Measurements from ENCODE around the gene KCNIP4. TPM values are rescaled to one million over a fixed set of nuclear protein-coding genes. Genes with fewer than 3 reads are reported as not detected.

KCNIP4 gene
- total RNA-seq, 1 donor from 2014 or later: not detected

DNA sequence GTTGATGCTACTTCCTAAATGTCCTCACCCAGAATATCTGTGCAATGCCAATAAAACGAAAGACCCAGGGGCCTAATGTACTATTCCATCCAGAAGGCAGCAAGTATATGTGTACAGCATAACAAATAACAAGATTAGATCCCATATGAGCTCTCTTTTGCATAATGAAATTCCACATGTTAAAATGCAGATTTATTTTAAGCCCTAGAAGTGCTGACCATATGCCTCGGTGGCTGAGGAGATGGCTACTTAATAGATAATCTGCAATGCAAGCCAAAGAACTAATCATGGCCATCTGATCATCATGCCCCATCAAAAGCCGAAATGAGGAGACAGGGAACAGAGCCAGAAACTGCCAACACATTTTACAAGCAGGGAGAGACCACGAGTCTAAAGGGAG is 293.5 kb downstream of the KCNIP4 start:
- intact Hi-C loops (cut with DNase I): no loop called here
- DNase-seq (ENCODE audit: missing footprints) (no peak), ATAC-seq (no peak)

DNA sequence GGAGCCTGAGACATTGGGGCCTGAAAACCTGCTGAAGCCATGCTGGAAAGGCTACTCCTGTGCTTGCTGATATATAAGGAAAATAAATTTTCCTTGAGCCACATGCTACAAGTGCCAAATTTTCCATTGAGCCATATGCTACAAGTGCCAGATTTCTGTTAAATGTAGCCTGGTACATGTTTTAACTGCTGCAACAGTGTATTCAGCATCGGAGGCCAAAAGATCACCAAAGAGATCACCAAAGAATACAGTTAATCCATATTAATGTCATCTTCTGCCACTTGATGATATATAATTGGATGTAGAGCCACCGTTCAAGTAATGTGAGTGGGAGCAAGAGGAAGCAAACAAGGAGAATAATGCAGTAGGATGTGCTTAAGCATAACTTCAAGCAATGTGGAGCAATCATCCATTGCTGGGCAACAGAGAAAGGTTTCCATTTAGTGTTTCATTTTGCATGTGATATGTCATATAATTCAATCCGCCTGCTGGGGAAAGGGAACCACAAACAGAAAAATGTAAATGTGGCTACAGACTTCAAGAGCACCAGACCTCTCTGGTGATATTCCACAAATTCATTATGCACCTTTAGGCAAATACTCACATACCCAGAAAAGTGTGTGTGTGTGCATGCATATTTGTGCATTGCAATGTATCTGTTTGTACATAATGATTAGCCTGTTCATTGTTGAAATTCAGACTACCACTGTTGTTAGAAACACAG is 295.9 kb downstream of the KCNIP4 start:
- DNase-seq (ENCODE audit: missing footprints) (no peak), ATAC-seq (no peak)
- intact Hi-C loops (cut with DNase I): no loop called here

DNA sequence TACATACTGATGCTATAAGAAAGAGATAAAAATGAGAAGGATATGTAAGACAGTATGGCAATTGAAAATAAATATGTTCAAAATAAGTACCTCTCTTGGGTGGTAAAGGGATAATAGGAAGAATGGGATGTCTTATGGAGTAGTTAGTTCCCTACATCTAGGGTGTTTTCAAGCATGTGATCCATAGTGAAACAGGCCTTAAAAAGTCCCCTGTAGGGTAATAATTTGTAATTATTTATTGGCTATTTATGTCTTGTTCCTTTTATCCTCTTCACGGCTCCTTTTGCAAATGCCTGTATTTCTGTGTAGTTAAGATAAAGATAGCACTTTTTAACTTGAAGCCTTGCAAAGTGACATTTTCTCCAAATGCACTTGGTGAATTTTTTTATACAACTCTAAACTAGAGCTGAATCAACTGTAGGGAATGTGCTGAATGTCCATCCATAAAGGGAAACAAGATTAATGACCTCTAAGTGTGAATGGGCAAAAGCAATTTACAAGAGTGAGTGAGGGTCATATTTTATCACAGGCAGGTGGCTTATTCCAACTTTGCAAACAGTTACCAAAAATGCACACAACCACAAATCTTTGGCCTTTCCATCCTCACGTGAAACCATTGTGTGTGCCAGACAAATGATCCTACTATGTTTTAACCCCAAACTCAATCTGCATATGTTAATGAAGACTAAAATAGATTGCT is 299.0 kb downstream of the KCNIP4 start:
- DNase-seq (ENCODE audit: missing footprints) (no peak), ATAC-seq (no peak)
- intact Hi-C loops (cut with DNase I): no loop called here

DNA sequence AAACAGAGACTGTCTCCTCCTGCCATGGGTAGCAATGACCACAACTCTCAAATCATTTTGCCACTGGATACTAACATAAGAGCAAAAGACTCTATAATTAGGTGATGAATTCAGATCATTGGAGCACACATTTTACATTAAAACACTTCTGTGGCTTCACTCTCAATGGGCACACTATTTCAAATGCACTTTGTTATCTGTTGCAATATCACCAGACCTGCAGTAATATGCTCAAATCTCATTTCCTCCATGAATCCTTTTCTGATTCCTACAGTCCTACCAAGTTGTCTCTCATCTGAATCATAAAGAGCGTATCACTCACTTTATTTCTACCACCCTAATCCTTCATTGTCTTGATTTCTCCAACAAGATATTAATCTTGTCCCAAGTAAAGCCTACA is 302.8 kb downstream of the KCNIP4 start:
- intact Hi-C loops (cut with DNase I): no loop called here
- no peak for ATAC-seq

DNA sequence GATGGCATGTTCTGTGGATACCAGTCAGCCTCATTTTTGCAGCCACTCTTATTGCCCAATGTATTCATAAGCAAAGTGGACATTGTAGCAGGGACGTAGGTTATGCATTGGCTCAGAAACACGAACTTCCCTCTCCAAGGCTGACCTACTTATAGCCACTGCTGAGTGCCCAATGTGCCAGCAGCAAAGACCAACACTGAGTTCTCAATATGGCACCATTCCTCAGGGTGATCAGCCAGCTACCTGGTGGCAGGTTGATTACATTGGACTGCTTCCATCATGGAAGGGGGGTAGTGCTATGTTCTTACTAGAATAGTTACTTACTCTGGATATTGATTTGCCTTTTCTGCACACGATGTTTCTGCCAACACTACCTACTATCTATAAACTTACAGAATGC is 306.9 kb downstream of the KCNIP4 start:
- ATAC-seq (no peak), DNase-seq (ENCODE audit: missing footprints) (no peak)
- intact Hi-C loops (cut with DNase I): no loop called here

More for the DNA sequence above, 302.8 kb downstream of the KCNIP4 start:
- DNase-seq (ENCODE audit: missing footprints): no peak

DNA sequence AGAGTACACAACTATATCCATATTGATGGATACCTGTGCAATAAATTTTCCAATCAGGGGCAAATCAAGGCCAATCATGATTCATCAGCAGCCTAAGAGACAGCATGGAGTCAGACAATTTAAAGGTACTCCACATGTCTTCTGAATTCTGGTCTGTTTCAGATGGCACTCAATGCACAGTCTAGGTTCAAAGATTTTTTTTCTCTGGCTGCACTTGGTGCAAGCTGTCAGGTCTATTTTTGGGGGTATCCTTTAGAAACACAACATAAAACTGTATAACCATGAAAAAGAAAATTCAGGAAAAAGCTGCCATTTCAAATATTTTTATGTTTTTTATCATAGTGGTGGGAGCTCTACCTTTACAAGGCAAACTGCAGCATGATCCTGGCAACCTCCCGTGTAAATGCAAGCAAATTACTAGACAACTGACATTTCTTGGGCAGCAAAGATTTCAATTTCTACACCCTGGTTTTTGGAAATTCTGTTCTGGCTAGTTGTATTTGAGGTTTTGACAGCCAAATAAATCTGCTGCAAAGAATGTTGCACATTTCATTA is 310.3 kb downstream of the KCNIP4 start:
- ATAC-seq: no peak

DNA sequence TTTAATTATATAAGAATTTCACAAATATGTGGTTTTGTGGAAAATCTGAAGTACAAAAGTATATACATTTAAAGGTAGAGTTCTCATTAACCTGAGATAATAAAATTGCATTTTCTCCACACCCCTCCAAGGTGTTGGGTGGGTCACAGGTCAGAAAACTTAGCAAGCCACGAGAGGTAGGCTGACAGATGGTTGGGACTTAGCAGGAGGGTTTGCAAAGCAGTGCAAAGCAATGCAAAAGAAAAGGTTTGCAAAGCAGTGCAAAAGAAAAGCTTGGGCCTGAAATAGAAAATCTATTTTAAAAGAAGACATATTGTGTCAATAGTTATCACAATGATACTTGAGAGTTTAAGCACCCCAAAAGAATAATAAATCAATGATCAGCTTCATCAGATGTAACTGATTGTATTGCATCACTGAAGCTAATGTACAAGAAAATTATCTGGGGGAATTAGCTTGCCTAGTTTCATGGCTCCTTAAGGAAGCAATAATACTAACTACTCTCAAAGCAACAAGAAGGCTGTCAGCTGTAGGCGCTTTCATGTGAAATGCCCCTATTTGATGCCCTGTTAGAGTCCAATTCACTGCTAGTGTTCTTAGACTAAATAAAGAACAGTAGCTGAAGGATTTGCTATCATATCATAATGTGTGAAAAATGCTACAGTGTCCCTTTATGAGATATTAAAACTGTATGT is 319.5 kb downstream of the KCNIP4 start:
- intact Hi-C loops (cut with DNase I): no loop called here
- ATAC-seq: no peak
- no peak for DNase-seq (ENCODE audit: missing footprints)

More for the DNA sequence above, 310.3 kb downstream of the KCNIP4 start:
- intact Hi-C loops (cut with DNase I): no loop called here
- no peak for DNase-seq (ENCODE audit: missing footprints)

DNA sequence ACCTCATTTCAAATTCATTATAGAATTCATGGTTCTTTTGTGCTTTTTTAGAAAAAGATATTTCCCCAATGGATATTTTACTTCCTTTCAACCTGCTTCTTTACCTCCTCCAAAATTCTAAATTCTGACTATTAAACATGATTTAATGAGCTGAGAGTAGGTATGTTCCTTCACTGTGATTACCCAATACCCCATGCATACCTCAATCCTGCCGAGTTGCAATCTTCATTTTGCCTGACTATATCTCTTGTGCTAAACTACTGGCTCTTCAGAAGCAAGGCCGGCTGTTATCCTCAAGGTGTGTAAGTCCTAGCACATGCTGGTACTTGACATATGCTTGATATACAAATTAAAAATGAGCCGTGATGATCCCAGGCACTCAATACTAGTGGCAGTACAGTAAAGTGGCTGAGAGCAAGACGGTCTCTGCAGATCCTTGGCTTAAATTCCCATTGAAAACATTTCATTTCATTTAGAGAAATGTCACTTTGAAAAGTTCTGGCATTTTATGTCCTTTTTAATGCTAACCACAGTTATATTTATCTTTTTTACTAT is 320.4 kb downstream of the KCNIP4 start:
- DNase-seq (ENCODE audit: missing footprints): no peak
- intact Hi-C loops (cut with DNase I): no loop called here
- ATAC-seq: no peak

DNA sequence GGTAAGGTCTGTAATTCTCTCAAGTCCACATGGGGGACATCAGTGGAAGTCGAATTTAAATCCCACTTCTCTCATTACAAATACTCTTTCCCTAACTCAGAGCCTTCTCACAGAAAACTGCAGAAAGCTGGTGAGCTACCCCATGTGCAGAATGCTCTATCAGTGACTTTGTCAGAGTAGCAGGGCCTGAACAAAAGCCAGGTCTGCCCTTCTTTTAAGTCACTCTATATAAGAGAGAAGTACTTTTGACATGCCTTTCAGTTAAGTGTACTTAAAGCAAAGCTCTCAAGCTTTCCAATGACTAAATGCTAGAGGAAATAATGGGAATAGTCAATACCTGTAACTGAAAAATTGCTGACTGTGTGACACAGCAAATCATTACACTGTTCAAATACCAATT is 323.1 kb downstream of the KCNIP4 start:
- intact Hi-C loops (cut with DNase I): no loop called here
- DNase-seq (ENCODE audit: missing footprints) (no peak), ATAC-seq (no peak)

DNA sequence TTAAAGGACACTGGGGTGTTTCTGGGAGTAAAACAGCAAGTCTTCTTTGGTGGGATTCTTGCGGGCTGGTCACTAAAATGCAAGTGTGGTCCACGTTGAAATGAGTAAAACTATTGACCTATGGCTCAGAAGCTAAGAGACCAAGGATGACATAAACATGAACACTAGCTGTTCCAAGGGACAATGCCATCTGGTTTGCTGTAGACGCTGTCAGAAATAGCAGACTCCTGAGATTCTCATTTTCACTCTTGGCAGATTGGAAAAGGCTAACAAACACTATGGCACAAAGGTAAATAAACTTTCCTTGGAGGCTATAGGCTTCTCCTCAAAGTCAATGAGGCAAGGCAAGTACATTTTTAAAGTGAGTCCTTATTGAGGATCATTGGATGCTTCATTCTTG is 343.6 kb downstream of the KCNIP4 start:
- intact Hi-C loops (cut with DNase I): no loop called here
- no peak for DNase-seq (ENCODE audit: missing footprints)
- ATAC-seq: no peak

DNA sequence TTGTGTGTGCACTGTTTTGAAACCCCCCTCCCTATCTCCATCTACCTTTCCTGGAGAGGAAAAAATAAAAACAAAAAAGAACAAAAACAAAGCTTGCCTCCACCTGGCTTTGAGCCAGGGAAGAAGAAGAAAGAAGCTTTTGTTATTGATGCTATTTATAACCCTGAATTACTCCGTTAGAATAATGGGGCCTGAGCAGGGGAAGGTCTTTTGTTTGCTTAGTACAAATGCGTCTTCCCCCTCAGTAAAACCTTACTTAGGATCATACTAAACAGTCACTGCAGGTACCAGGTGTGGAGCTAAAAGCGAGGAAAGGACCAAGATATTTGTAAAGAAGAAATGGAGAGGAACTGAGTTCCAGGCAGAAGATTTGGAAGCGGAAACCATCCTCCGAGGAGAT is 352.1 kb downstream of the KCNIP4 start:
- DNase-seq (ENCODE audit: missing footprints): no peak
- intact Hi-C loops (cut with DNase I): no loop called here

DNA sequence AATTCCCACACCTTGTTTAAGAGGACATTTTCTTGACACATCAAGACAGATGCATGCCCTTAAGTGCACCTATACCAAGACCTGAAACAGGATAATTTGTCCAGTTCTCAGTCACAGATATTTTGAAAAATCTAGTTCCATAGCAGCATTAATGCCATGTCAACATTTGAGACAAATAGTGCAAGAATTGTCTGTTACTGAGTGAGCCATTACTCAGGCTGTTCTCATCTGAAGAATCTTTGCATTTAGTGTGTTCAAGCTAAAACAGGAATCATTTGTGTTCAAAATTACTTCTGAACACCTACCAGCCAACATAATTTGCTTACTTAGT is 354.9 kb downstream of the KCNIP4 start:
- intact Hi-C loops (cut with DNase I): no loop called here
- ATAC-seq: no peak
- DNase-seq (ENCODE audit: missing footprints): no peak

More for the DNA sequence above, 352.1 kb downstream of the KCNIP4 start:
- ATAC-seq: no peak

DNA sequence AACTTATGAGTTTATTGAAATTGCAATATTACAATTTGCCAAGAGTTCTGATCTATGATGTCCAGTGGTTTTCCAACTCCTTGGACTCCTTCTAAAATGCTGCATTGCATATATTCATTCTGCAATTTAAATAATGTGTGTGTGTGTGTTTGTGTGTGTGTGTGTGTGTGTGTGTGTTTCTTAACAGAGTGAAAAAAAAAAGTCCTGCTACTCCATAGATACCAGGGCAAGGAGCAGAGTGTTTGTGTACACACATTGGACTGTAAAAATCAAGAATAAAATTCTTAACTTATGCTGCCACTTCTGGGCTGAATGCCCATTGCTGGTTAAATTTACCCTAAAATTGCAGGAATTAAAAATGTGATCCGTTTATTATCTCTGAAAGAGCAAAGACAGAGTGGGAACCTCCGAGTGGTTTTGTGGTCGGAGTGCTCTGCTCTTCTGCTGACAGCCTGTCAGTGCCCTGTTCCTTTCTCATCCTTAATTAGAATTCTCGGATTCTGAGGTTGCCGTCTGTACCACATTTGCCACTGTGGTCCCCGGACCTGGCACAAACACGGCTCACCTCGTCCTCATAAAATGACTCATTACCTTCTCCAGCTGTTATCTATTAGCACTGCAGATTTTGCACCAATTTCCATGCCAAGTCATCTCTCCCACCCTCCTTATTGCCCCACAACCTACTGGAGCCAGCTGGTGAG is 355.5 kb downstream of the KCNIP4 start:
- intact Hi-C loops (cut with DNase I): no loop called here
- no peak for DNase-seq (ENCODE audit: missing footprints)

DNA sequence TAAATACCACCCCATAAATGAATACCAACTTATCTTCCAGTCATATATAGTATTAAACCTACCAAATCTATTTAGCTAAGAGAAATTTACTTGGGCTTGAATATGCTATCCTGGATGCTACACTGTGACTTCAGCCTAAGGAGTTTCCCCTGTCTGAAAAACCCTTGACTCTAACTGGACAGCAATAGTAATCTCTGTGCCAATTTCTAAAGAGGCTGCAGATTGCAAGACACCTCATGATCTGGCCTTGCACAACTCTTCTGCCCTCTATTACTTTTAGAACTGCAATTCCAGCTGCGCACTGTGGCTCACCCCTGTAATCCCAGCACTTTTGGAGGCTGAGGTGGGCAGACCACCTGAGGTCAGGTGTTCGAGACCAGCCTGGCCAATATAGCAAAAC is 371.5 kb downstream of the KCNIP4 start:
- DNase-seq (ENCODE audit: missing footprints): no peak
- ATAC-seq: no peak
- intact Hi-C loops (cut with DNase I): no loop called here

More for the DNA sequence above, 355.5 kb downstream of the KCNIP4 start:
- ATAC-seq: no peak

DNA sequence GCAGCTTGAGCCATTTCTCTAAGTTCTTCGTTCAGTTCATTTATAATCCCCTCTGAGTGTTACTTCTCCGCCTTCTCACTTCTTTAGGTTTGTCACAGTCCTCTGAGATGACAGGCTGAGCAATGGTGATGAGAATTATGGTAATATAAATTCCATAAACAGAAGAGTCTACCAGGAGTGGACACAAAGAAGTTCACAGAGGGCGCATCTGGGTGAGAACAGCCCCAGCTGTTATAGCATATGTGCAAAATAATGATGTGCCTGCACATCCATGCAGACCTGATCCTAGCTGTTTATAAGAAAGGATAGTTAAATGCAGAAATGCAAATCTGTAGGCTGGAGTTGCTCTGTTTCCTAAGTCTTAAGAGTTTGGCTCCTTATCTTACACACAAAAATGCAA is 377.5 kb downstream of the KCNIP4 start:
- no peak for ATAC-seq
- intact Hi-C loops (cut with DNase I): no loop called here
- DNase-seq (ENCODE audit: missing footprints): no peak

DNA sequence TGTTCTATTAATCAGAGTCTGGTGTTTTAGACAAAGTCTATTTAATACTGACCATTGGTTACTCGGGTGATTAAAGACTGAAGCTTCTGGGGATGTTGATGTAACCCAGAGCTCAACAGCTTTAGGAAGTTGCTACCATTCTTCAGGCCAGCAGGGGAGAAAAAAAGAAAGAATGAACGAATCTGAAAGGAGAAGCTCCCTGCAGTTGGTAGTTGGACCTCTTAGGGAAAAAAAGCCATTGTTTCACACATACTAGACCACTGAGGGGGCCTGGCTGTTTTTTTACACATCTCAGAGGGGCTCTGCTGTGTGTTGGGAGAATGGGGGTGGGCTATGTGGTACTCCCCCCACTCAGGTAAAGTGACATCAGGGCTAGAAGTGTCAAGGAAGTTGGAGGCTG is 378.9 kb downstream of the KCNIP4 start:
- ATAC-seq (no peak), DNase-seq (ENCODE audit: missing footprints) (no peak)
- intact Hi-C loops (cut with DNase I): no loop called here

DNA sequence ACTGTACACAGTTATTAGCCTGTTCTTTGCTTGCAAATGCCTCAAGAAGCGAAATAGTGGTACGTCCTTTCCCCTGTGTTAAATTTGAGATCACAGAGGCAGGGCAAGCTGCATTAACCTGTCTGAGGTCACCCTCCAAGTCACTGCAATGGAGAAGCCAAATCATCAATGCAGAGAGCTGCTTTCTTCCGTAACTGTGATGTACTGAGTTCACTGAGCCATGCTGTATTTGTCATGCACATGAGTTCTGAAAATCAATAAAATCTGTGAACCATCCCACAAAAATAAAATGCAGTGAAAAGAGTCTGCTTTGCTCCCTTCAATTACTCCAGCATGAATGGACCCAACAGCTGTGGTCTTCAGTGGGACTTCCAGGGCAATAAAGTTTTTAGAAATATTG is 393.5 kb downstream of the KCNIP4 start:
- no peak for DNase-seq (ENCODE audit: missing footprints)

DNA sequence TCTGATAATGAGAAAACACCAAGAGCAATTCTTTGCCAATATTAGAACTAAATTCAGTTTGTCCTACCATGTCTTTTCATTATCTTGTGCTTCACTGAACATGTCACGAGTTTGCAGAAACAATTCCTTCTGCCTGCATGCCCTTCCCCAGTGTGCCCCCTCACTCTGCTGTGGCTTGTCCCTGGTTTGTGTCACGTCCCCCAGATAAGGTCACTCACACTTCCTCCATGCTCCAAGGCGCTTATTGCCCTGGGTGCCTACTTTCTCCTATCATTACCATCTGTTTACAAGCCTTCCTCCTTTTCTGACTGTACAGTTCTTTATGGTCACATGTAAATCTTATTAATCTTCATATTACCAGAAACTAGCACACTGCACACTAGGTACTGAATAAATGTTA is 394.1 kb downstream of the KCNIP4 start:
- intact Hi-C loops (cut with DNase I): no loop called here
- ATAC-seq: no peak
- DNase-seq (ENCODE audit: missing footprints): no peak

More for the DNA sequence above, 393.5 kb downstream of the KCNIP4 start:
- intact Hi-C loops (cut with DNase I): no loop called here
- ATAC-seq: no peak

DNA sequence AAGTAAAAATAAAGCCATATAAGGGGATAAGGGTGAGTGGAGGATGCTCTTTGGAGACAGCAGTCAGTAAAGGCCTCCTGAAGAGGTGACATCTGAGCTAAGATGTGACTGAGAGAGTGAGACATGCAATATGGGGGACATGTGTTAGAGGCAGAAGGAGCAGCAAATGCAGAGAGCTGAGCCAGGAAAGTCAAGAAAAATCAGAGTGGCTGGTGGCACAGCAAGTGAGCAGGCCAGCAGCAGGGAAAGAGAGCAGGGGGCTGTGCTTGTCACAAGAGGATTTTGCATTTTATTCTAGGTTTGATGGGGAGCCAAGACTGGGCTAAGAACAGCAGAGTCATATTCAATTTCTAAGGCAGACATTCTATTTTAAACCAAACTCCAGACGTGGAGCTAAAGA is 394.5 kb downstream of the KCNIP4 start:
- intact Hi-C loops (cut with DNase I): no loop called here
- no peak for ATAC-seq
- no peak for DNase-seq (ENCODE audit: missing footprints)

Measured in Right ventricle myocardium inferior (tissue), 1 donor.